Upper lobe of left lung (tissue), 6 donors: ENCODE results near the gene NPW. TPM values are rescaled to one million over a fixed set of nuclear protein-coding genes. Genes with fewer than 3 reads are reported as not detected.

ENCODE experiments used
- ATAC-seq, 2 donors: fragments of 200-7000 bp; cut with Tn5 transposase; one replicate each; pipeline ENCODE4 v1.9.1; 2022; ENCODE audit warnings: mild to moderate bottlenecking in 2 of 2, moderate library complexity in 2 of 2; ENCODE audit not compliant: low FRiP score in 2 of 2
- DNase-seq, 2 donors: peaks; one replicate each; pipeline ENCODE4 v3.0.0-alpha.2; 2019 to 2020
- H3K27ac ChIP-seq, 4 donors: fragments of 200-600 bp; sonication (generic); one replicate each; pipeline ENCODE4 v1.5.1; 2016 to 2019
- H3K27me3 ChIP-seq, 4 donors: fragments of 200-600 bp; sonication (generic); one replicate each; pipeline ENCODE4 v1.5.1; 2017 to 2019
- H3K36me3 ChIP-seq, 4 donors: fragments of 200-600 bp; sonication (generic); one replicate each; pipeline ENCODE4 v1.5.1; 2016 to 2019
- H3K4me1 ChIP-seq, 4 donors: fragments of 200-600 bp; sonication (generic); one replicate each; pipeline ENCODE4 v1.5.1; 2018 to 2019
- H3K4me3 ChIP-seq, 4 donors: fragments of 200-600 bp; sonication (generic); one replicate each; pipeline ENCODE4 v1.5.1; 2017 to 2019; ENCODE audit warnings: mild to moderate bottlenecking in 2 of 4, moderate library complexity in 1 of 4
- H3K9me3 ChIP-seq, 4 donors: fragments of 200-600 bp; sonication (generic); one replicate each; pipeline ENCODE4 v1.5.1; 2018 to 2019
- EP300 ChIP-seq, 4 donors: sonication (generic); formaldehyde crosslinking; IDR thresholded peaks; one replicate each; pipeline ENCODE4 v1.5.1; 2017; ENCODE audit warnings: antibody characterized with exemption in 4 of 4, control low read depth in 2 of 4
- POLR2A ChIP-seq, 4 donors: fragments of 450-650 bp; IDR thresholded peaks; one replicate each; pipeline ENCODE4 v1.5.1; 2016 to 2017; ENCODE audit warnings: antibody characterized with exemption in 4 of 4, mild to moderate bottlenecking in 2 of 4
- POLR2AphosphoS5 ChIP-seq, 2 donors: sonication (generic); formaldehyde crosslinking; IDR thresholded peaks; one replicate each; pipeline ENCODE4 v1.5.1; 2017; ENCODE audit warnings: antibody characterized with exemption in 2 of 2
- WGBS, 2 donors: methylation state at CpG; one replicate each; pipeline ENCODE4 v1.1.5; 2017 to 2018; 5-methylcytosine and 5-hydroxymethylcytosine counted together
- total RNA-seq, 6 donors: library from RNA; depleted of rRNA in 4 of 6; stranded (reverse); fragments of >200 nt in 4 of 6; gene quantifications; one replicate each; pipeline versions ENCODE4 v1.1.0 to v1.2.1, GENCODE V29; 2016 to 2021
- TF ChIP-seq, protein P1 (sequence below), 6 experiments: fragments of 450-650 bp in 4 of 6; fragments of 200-600 bp in 2 of 6; sonication (generic) in 2 of 6; IDR thresholded peaks; one replicate each; pipeline ENCODE4 v1.5.1; 2016 to 2019; ENCODE audit warnings: antibody characterized with exemption in 6 of 6
- donor health status: DM: no; HTN: no; CAD: no; lungs with moderate emphysema.
- donor health status: DM: no; HTN: yes; CAD: no; lungs with severe emphysema.

NPW gene
- total RNA-seq, 6 donors from 2014 or later, result 0.67 to 0.80 TPM; not detected in 4

DNA sequence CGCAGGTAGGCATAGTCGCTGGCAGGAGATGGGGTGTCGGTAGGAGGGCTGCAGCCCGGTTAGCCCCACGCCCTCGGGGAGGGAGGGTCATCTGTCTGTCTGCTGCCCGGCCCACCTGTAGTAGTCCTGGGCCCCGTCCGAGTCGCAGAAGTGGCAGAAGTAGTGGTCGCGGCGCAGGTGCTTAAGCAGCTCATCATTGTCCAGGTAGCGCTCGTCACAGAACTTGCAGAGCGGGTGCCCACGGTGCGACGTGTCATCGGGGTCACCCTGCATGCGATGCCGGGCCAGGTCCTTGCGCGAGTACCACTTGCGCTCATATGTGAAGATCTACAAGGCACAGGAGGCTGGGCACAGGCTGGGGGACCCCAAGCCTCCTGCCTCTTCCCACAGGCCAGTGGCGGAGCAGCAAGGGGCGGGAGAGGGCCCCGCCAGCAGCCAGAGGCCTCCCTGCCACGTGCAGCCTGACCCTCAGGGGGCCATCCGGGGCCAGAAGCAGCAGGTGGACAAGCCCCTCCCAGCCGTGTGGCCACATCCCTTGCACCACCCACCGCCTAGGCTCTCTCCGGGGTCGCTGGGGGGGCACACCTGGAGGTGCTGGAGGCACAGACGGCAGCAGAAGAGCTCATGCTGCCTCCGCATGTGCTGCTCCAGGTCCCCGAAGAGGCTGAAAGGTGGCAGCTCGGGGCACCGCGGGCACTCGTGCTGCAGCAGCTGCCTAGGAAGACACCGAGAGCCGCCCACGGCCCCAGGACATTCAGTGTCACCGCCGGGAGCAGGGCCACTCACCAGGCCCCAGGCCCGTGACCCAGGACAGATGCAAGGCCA is 17.0 kb upstream of the NPW start:
- DNase-seq, result peak in 1 of 2 donors; percentile 79
- Histone ChIP-seq H3K27me3 (no peaks in the 10 kb centered on the region), H3K36me3 (peaks cover 30 to 60% (median 55%) of the 10 kb centered on the region in 4 donors), H3K27ac (no peak overlapping the region), H3K4me1 (peaks cover 33 to 44% (median 38%) of the 10 kb centered on the region in 4 donors), H3K9me3 (no peaks in the 10 kb centered on the region), H3K4me3 (no peak overlapping the region)
- no peak for TF ChIP-seq POLR2AphosphoS5 (IDR thresholded peaks at IDR 0.05)
- TF ChIP-seq, protein P1, sequence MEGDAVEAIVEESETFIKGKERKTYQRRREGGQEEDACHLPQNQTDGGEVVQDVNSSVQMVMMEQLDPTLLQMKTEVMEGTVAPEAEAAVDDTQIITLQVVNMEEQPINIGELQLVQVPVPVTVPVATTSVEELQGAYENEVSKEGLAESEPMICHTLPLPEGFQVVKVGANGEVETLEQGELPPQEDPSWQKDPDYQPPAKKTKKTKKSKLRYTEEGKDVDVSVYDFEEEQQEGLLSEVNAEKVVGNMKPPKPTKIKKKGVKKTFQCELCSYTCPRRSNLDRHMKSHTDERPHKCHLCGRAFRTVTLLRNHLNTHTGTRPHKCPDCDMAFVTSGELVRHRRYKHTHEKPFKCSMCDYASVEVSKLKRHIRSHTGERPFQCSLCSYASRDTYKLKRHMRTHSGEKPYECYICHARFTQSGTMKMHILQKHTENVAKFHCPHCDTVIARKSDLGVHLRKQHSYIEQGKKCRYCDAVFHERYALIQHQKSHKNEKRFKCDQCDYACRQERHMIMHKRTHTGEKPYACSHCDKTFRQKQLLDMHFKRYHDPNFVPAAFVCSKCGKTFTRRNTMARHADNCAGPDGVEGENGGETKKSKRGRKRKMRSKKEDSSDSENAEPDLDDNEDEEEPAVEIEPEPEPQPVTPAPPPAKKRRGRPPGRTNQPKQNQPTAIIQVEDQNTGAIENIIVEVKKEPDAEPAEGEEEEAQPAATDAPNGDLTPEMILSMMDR (IDR thresholded peaks at IDR 0.05), result no peak
- no peak for TF ChIP-seq EP300 (IDR thresholded peaks at IDR 0.05)
- TF ChIP-seq POLR2A (IDR thresholded peaks at IDR 0.05), result no peak
- WGBS, 2 donors, result 91 to 93% methylated on average over 26 to 45 of the region's 47 CpGs
- ATAC-seq, result no peak

DNA sequence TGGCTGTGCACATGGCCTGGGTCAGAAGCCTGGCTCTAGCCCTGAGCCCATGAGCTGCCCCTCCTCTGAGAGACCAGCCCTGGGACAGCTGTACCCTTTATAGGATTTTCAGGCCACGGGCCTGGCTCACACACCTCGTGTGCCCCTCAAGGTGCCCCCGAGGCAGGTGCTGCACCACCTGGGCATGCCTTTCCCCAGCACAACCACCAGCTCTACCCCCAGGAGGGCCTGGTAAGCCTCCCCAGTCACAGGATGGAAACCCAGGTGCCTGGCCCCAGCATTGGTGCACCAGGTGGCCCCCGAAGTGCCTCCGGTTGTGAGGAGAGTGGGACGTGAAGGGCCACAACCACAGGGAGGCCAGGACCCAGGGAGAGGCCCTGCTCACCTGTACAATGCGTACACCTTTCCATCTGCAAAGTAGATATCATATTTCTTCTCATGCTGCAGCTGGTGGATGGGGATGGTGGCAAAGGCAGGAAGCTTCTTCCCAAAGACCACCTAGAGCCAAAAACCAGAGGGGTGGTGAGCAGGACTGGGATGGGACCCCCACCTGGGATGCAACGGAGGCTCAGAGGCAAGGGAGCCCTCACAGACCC is 16.3 kb upstream of the NPW start:
- 80 to 94% methylated on average over 2 to 8 of the region's 8 CpGs for WGBS, 2 donors
- ATAC-seq (no peak), DNase-seq (no peak)
- Histone ChIP-seq H3K4me1 (peaks cover 40 to 51% (median 46%) of the 10 kb centered on the region in 4 donors), H3K27me3 (no peaks in the 10 kb centered on the region), H3K27ac (no peak overlapping the region), H3K9me3 (no peaks in the 10 kb centered on the region), H3K36me3 (peaks cover 26 to 52% (median 48%) of the 10 kb centered on the region in 4 donors), H3K4me3 (no peak overlapping the region)
- TF ChIP-seq POLR2AphosphoS5 (IDR thresholded peaks at IDR 0.05), result no peak
- no peak for TF ChIP-seq EP300 (IDR thresholded peaks at IDR 0.05)
- TF ChIP-seq POLR2A (IDR thresholded peaks at IDR 0.05), result no peak
- TF ChIP-seq, protein P1 (IDR thresholded peaks at IDR 0.05), result no peak

DNA sequence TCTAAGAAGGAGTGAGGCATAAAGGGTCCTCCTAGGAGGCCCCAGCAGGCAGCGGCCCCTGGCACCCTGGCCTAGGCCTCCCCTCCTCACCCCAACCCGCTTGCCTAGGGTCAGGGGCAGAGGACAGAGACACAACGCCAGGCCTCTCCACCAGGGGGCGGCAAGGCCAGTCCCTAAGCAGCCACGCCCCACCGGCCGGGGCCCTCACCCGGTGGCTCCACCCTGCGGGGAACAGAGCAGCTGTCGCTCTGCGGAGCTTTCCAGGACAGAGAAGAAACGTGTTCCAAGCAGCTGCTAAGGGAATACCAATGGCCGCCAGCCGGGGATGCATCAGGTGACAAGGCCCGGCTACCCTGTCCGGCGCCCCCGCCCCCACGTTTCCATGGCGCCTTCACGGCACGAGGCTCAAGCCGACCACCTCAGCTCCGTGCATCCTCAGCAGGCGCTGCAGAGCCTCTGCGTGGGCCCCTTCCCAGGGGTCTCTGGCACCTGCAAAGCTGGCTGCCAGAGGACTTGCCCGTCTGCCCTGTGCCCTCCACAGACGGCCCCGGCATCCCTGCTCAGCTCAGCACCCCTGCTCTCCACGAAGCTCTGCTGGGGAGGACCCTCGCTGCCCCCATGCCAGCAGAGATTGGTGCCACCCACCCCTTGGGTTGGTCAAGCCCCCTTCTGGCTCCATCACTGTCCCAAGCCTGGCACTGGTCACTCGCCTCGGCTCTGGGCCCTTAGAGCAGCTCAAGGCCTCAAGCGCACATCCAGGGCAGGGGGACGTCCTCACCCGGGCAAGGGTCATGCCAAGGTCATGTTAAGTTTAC is 15.6 kb upstream of the NPW start:
- H3K27ac ChIP-seq, result peak overlapping the region in 1 of 4 donors; percentile 2
- no peaks in the 10 kb centered on the region for H3K27me3 ChIP-seq
- H3K9me3 ChIP-seq, result no peaks in the 10 kb centered on the region
- ATAC-seq (peak; percentile 88 to 89), DNase-seq (peak; percentile 92 to 96)
- TF ChIP-seq EP300 (IDR thresholded peaks at IDR 0.05) (no peak), POLR2AphosphoS5 (IDR thresholded peaks at IDR 0.05) (no peak), POLR2A (IDR thresholded peaks at IDR 0.05) (no peak)
- TF ChIP-seq, protein P1 (IDR thresholded peaks at IDR 0.05), result peak; percentile 92 to 97 (median 96)
- H3K36me3 ChIP-seq, result peaks cover 24 to 45% (median 41%) of the 10 kb centered on the region in 4 donors
- no peak overlapping the region for H3K4me3 ChIP-seq
- H3K4me1 ChIP-seq, result peaks cover 47 to 58% (median 52%) of the 10 kb centered on the region in 4 donors
- 4 to 76% methylated on average over 5 to 10 of the region's 36 CpGs for WGBS, 2 donors

DNA sequence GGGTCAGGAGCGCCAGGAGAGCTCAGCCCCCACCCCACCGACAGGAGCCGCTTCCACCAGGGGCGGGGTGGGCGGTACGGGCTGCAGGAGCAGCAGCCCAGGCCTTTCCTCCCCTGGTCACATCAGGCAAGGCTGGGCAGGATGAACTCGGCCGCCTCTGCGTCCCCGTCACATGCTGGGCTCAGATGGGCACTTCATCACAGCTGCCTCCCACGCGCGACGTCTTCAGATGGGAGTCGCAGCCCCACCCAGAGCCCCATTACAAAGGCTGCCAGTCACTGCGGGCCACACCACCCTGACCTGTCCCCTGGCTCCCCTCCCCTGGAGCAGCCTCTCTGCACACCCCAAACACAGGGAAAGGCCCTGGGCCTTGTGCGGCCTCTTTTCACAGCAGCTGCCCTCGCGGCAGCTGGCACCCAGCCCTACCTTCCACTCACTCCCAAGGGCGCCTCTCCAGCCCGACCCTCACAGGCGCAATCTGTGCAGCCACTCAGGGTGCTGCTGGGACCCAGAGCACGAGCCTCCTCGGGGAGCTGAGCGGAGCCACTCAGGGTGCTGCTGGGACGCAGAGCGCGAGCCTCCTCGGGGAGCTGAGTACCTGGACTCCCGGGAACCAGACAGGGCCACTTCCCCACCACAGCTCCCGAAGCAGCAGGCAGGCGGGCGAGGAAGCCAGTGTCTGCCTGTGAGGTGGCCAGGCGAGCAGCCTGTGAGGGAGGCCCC is 14.6 kb upstream of the NPW start:
- WGBS, 2 donors, result 69 to 80% methylated on average over 13 to 31 of the region's 34 CpGs
- peaks cover 48 to 60% (median 52%) of the 10 kb centered on the region in 4 donors for H3K4me1 ChIP-seq

More for the DNA sequence above, 14.6 kb upstream of the NPW start:
- ATAC-seq, result no peak
- Histone ChIP-seq H3K27ac (peak overlapping the region in 1 of 4 donors; percentile 49), H3K4me3 (no peak overlapping the region), H3K36me3 (peaks cover 17 to 36% (median 32%) of the 10 kb centered on the region in 4 donors), H3K27me3 (no peaks in the 10 kb centered on the region), H3K9me3 (no peaks in the 10 kb centered on the region)
- peak in 1 of 2 donors; percentile 75 for DNase-seq
- no peak for TF ChIP-seq POLR2A (IDR thresholded peaks at IDR 0.05)
- no peak for TF ChIP-seq EP300 (IDR thresholded peaks at IDR 0.05)
- no peak for TF ChIP-seq POLR2AphosphoS5 (IDR thresholded peaks at IDR 0.05)
- TF ChIP-seq, protein P1 (IDR thresholded peaks at IDR 0.05), result no peak
